HEK293 (cell line): Measurements from ENCODE around the gene HTR2B.

Experiments used
- CTCF ChIA-PET: fragments of 350-600 bp; formaldehyde crosslinking; extraction: SDS; loops from one replicate; lab custom pipeline; 2021; ENCODE audit warnings: antibody characterized with exemption; lab: Yijun Ruan, JAX
- POLR2A ChIA-PET: fragments of 300-600 bp; formaldehyde crosslinking; extraction: SDS; loops from one replicate; lab custom pipeline; 2020; ENCODE audit warnings: antibody characterized with exemption, inconsistent platforms; lab: Yijun Ruan, JAX
- H3K27ac ChIP-seq: fragments of 200-500 bp; sonication (Bioruptor generic); 2 replicates; pipeline ENCODE4 v1.5.1; 2014; ENCODE audit warnings: low read depth, low read length, control low read depth, inconsistent platforms; ENCODE audit errors: extremely low read depth
- H3K36me3 ChIP-seq, 2 experiments: fragments of 200-500 bp in 1 of 2; sonication (Bioruptor generic) in 1 of 2; 1 replicate in 1 of 2; 2 replicates in 1 of 2; pipeline ENCODE4 v1.5.1; 2014 to 2017; ENCODE audit warnings: inconsistent platforms in 2 of 2, low read length in 2 of 2; ENCODE audit not compliant: control insufficient read depth in 2 of 2, insufficient read depth in 1 of 2
- H3K4me1 ChIP-seq: fragments of 200-500 bp; sonication (Bioruptor generic); 2 replicates; pipeline ENCODE4 v1.5.1; 2014; ENCODE audit warnings: mild to moderate bottlenecking, low read length, inconsistent platforms; ENCODE audit not compliant: control insufficient read depth, insufficient read depth
- H3K4me3 ChIP-seq: 2 replicates; pipeline ENCODE4 v1.5.1; 2011; ENCODE audit warnings: low read depth, mild to moderate bottlenecking, control low read depth, low read length, moderate library complexity
- H3K9me3 ChIP-seq: fragments of 200-500 bp; sonication (Bioruptor generic); 2 replicates; pipeline ENCODE4 v1.5.1; 2014; ENCODE audit warnings: low read depth, low read length, inconsistent platforms; ENCODE audit not compliant: control insufficient read depth, insufficient read depth
- FEZF1 ChIP-seq: fragments of 450-650 bp; formaldehyde crosslinking; IDR thresholded peaks from 2 replicates; pipeline ENCODE4 v1.5.1; 2016; ENCODE audit warnings: missing biosample characterization, missing genetic modification characterization
- HOXD13 ChIP-seq: sonication (generic); formaldehyde crosslinking; IDR thresholded peaks from 2 replicates; pipeline ENCODE4 v1.8.0; 2022; ENCODE audit warnings: missing genetic modification reagents, borderline replicate concordance
- PRDM10 ChIP-seq: fragments of 450-650 bp; formaldehyde crosslinking; IDR thresholded peaks from 2 replicates; pipeline ENCODE4 v1.5.1; 2016; ENCODE audit warnings: missing biosample characterization, missing genetic modification characterization
- PRDM4 ChIP-seq: fragments of 450-650 bp; formaldehyde crosslinking; IDR thresholded peaks from 2 replicates; pipeline ENCODE4 v1.5.1; 2017; ENCODE audit warnings: missing biosample characterization, missing genetic modification characterization
- ZNF114 ChIP-seq: fragments of 450-650 bp; formaldehyde crosslinking; IDR thresholded peaks from 2 replicates; pipeline ENCODE4 v1.5.0; 2017; ENCODE audit warnings: missing biosample characterization, missing genetic modification characterization
- ZNF140 ChIP-seq: fragments of 450-650 bp; formaldehyde crosslinking; IDR thresholded peaks from 2 replicates; pipeline ENCODE4 v1.5.1; 2016; ENCODE audit warnings: missing biosample characterization, missing genetic modification characterization
- ZNF174 ChIP-seq: fragments of 450-650 bp; formaldehyde crosslinking; IDR thresholded peaks from 2 replicates; pipeline ENCODE4 v1.5.0; 2017; ENCODE audit warnings: missing biosample characterization, mild to moderate bottlenecking, missing genetic modification characterization
- ZNF214 ChIP-seq: fragments of 450-650 bp; formaldehyde crosslinking; IDR thresholded peaks from 2 replicates; pipeline ENCODE4 v1.5.1; 2017; ENCODE audit warnings: missing biosample characterization, mild to moderate bottlenecking, missing genetic modification characterization, borderline replicate concordance
- ZNF23 ChIP-seq: fragments of 450-650 bp; formaldehyde crosslinking; IDR thresholded peaks from 2 replicates; pipeline ENCODE4 v1.5.1; 2016; ENCODE audit warnings: missing biosample characterization, missing genetic modification characterization, borderline replicate concordance
- ZNF311 ChIP-seq: fragments of 450-650 bp; formaldehyde crosslinking; IDR thresholded peaks from 2 replicates; pipeline ENCODE4 v1.5.1; 2017; ENCODE audit warnings: missing biosample characterization, missing genetic modification characterization, borderline replicate concordance
- ZNF354C ChIP-seq: fragments of 450-650 bp; formaldehyde crosslinking; IDR thresholded peaks from 2 replicates; pipeline ENCODE4 v1.5.1; 2016; ENCODE audit warnings: missing biosample characterization, missing genetic modification characterization, low read depth, borderline replicate concordance
- ZNF366 ChIP-seq: fragments of 450-650 bp; formaldehyde crosslinking; conservative IDR thresholded peaks from 2 replicates; pipeline ENCODE4 v1.5.1; 2016; ENCODE audit warnings: missing biosample characterization, missing genetic modification characterization
- ZNF404 ChIP-seq: fragments of 450-650 bp; formaldehyde crosslinking; IDR thresholded peaks from 2 replicates; pipeline ENCODE4 v1.5.1; 2017; ENCODE audit warnings: missing biosample characterization, missing genetic modification characterization
- ZNF513 ChIP-seq: fragments of 450-650 bp; IDR thresholded peaks from 2 replicates; pipeline ENCODE4 v1.5.1; 2018; ENCODE audit warnings: missing biosample characterization, missing genetic modification characterization
- ZNF623 ChIP-seq: fragments of 450-650 bp; formaldehyde crosslinking; IDR thresholded peaks from 2 replicates; pipeline ENCODE4 v1.5.1; 2016; ENCODE audit warnings: missing biosample characterization, missing genetic modification characterization
- ZNF692 ChIP-seq: fragments of 450-650 bp; formaldehyde crosslinking; IDR thresholded peaks from 2 replicates; pipeline ENCODE4 v1.5.1; 2016; ENCODE audit warnings: missing biosample characterization, missing genetic modification characterization
- ZNF837 ChIP-seq: fragments of 450-650 bp; formaldehyde crosslinking; IDR thresholded peaks from 2 replicates; pipeline ENCODE4 v1.5.1; 2016; ENCODE audit warnings: missing biosample characterization, missing genetic modification characterization

Gene HTR2B

GRCh38 chr2:231170055-231170454 lies 45.2 kb upstream of the HTR2B start:
- Histone ChIP-seq H3K4me1 (no peaks in the 10 kb centered on the region), H3K9me3 (no peaks in the 10 kb centered on the region), H3K27ac (no peak overlapping the region), H3K36me3 (peaks cover 29 to 92% of the 10 kb centered on the region in 2 experiments), H3K4me3 (no peak overlapping the region)
- ChIA-PET POLR2A (no interaction called here), CTCF (interaction anchor here (0.6 to 1.0 kb wide), 2 partner anchors 22 to 24 kb away, joined by 3 to 4 read pairs; no protein-coding TSS in a partner anchor)
- no peak for TF ChIP-seq HOXD13 (CRISPR knock-in tag)
- no peak for TF ChIP-seq ZNF354C (tag by site-specific recombination)
- no peak for TF ChIP-seq ZNF623 (tag by site-specific recombination)
- no peak for TF ChIP-seq PRDM4 (tag by site-specific recombination)
- no peak for TF ChIP-seq ZNF114 (tag by site-specific recombination)
- TF ChIP-seq FEZF1 (tag by site-specific recombination), result no peak
- no peak for TF ChIP-seq ZNF837 (tag by site-specific recombination)
- TF ChIP-seq ZNF692 (tag by site-specific recombination), result no peak
- no peak for TF ChIP-seq ZNF140 (tag by site-specific recombination)
- no peak for TF ChIP-seq ZNF174 (tag by site-specific recombination)

GRCh38 chr2:231169488-231169887 lies 44.6 kb upstream of the HTR2B start:
- ChIA-PET POLR2A (no interaction called here), CTCF (interaction anchor here (0.6 to 1.0 kb wide), 2 partner anchors 23 to 24 kb away, joined by 3 to 4 read pairs; no protein-coding TSS in a partner anchor)
- Histone ChIP-seq H3K36me3 (peaks cover 29 to 90% of the 10 kb centered on the region in 2 experiments), H3K4me1 (no peaks in the 10 kb centered on the region), H3K4me3 (no peak overlapping the region), H3K9me3 (no peaks in the 10 kb centered on the region), H3K27ac (no peak overlapping the region)
- no peak for TF ChIP-seq ZNF214
- TF ChIP-seq ZNF366 (tag by site-specific recombination), result no peak
- TF ChIP-seq ZNF23 (tag by site-specific recombination), result no peak
- no peak for TF ChIP-seq ZNF404
- no peak for TF ChIP-seq PRDM10 (tag by site-specific recombination)
- TF ChIP-seq ZNF513, result no peak
- TF ChIP-seq ZNF311, result no peak
